Measurements from ENCODE around the gene USP34. TPM values are rescaled to one million over a fixed set of nuclear protein-coding genes. Genes with fewer than 3 reads are reported as not detected.
"Not testable (repeated sequence)": the region's sequence is repeated elsewhere in the genome, so short reads cannot be mapped to it uniquely, and the experiment has no call there.

Gene USP34
- total RNA-seq, 1 donor = 159 TPM

DNA sequence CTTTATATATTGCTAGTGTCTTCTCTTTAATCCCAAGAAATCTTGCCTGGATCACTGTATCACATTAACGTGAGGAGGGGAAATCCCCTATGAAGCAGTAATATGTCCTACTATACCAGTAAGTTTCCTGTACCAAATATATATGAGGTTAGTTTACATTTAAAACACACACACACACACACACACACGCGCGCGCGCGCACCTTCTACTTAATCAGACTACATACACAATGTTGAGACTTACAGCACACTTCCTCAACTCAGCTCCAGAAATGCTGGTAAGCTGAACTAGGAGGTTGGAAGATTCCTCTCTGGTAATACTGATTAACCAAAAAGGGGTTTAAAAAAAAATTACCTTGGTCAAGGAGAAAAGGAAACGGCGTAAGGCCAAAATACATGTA is 49.3 kb downstream of the USP34 start:
- peaks cover 50% of the 10 kb centered on the region for H3K4me1 ChIP-seq (ENCODE audit: insufficient read depth, low read length)
- H3K4me3 ChIP-seq (ENCODE audit: low read length) = no peak overlapping the region
- no peaks in the 10 kb centered on the region for H3K9me3 ChIP-seq (ENCODE audit: low read depth, low read length)
- no peaks in the 10 kb centered on the region for H3K27me3 ChIP-seq (ENCODE audit: insufficient read depth, low read length)

DNA sequence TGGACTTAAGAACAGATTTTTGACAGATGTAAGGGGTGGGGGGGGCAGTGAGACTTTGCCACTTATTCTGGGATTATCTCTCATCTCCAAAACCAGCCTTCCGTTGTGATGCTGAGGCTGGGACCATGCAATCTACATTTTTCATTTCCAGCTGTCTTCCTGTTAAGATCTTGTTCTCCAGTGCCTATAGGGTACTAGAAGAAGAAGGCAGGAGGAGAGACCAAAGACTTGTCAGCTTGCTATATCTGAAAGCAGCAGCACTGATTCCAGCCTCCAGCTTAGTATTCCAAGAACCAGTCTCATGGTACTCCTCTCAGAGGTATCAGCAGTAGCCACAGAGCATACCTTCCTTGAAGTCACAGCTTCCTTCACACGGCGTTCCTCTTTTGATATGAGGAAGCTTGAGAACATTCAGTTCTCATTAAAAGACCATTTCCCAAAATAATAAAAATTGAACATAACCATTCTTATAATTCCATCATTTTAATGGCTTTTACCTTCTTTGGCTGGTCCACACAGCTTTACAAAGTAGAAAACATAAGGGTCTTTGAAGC is 49.8 kb downstream of the USP34 start:
- H3K4me1 ChIP-seq (ENCODE audit: insufficient read depth, low read length) = peaks cover 44% of the 10 kb centered on the region
- no peaks in the 10 kb centered on the region for H3K27me3 ChIP-seq (ENCODE audit: insufficient read depth, low read length)
- no peaks in the 10 kb centered on the region for H3K9me3 ChIP-seq (ENCODE audit: low read depth, low read length)
- H3K4me3 ChIP-seq (ENCODE audit: low read length) = no peak overlapping the region

DNA sequence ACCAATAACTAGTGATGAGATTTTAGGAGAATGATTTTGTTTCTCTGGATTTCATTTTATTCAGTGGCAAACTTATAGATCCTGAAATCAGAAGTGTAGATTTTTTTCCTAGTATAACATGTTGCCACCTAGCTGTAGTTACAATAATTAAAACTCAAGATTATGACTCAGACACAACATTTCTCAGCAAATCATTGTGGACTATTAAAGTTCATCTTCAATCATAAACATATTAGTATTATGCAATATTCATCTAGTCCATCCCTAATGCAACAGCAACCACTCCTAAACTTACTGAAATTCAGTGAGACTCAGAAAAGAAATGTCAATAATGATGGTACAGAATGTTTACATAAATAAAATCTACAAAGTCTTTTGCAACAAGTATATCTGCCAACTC is 51.3 kb downstream of the USP34 start:
- Histone ChIP-seq H3K4me1 (ENCODE audit: insufficient read depth, low read length) (peaks cover 29% of the 10 kb centered on the region), H3K27me3 (ENCODE audit: insufficient read depth, low read length) (no peaks in the 10 kb centered on the region), H3K4me3 (ENCODE audit: low read length) (no peak overlapping the region), H3K9me3 (ENCODE audit: low read depth, low read length) (no peaks in the 10 kb centered on the region)

DNA sequence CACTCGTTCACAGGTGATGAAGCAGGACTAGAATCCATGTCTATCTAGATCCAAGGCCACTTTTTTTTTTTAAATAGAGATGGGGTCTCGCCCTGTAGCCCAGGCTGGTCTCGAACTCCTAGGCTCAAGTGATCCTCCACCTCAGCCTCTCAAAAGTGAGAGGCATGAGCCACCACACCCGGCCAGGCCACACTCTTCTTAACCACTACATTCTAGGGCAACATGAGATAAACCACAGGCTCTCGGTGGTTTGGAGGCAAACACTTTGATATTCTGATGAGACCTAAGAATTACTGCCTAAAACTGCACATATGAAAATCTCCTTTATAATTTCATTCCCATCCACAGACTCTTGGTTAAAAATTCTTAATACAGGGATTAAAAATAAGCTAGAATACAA is 51.8 kb downstream of the USP34 start:
- peaks cover 26% of the 10 kb centered on the region for H3K4me1 ChIP-seq (ENCODE audit: insufficient read depth, low read length)
- no peaks in the 10 kb centered on the region for H3K9me3 ChIP-seq (ENCODE audit: low read depth, low read length)
- no peak overlapping the region for H3K4me3 ChIP-seq (ENCODE audit: low read length)
- no peaks in the 10 kb centered on the region for H3K27me3 ChIP-seq (ENCODE audit: insufficient read depth, low read length)

DNA sequence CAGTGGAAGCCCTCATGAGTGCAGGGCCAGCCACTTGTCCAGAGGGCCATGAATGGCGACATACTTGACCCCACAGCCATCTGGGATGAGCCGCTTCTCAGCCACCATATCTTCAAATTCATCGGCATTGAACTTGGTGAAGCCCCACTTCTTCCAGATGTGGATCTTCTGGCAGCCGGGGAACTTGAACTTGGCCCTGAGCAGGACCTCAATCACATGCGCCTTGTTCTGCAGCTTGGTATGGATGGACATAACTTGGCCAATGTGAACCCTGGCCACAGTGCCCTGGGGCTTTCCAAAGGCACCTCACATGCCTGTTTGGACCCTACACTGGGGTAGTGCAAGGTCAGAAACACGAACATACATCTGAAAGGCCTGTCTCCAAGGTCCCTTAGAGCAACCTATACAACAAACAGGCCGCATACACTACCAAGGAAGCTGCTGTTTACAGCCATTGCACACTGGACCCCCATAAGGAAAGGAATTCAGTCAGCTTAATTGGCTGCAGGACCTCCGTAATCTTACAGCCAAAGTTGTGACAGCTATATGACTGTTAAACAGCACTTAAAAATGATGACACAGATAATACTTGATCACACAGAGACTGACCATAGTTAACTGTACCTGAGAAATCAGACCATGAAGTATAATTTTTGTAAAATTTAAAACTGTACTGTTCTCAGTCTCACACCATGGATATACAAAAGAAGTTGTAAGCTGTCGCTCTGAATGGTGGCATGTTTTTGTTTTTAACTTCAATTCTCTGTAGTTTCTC is 53.8 kb downstream of the USP34 start:
- no peaks in the 10 kb centered on the region for H3K27me3 ChIP-seq (ENCODE audit: insufficient read depth, low read length)
- no peak overlapping the region for H3K4me3 ChIP-seq (ENCODE audit: low read length)
- H3K9me3 ChIP-seq (ENCODE audit: low read depth, low read length) = no peaks in the 10 kb centered on the region
- peaks cover 21% of the 10 kb centered on the region for H3K4me1 ChIP-seq (ENCODE audit: insufficient read depth, low read length)

DNA sequence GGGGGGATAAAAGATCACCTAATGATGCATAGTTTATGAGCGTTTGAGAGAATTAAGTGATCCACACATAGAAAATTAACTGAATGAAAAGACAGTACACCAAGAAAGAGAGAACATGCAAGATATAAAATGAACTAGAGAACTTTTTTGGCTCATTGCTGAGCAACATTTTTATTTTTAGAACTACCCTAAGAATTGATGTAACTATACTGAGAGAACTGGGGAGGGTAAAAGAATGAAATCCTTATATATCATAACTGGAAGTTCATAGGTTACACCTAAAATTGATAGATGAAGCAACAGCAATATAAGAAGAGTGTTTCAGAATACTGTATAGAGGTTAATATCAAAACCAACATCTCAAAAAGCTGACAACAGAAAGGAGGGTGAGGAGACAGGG is 55.6 kb downstream of the USP34 start:
- Histone ChIP-seq H3K9me3 (ENCODE audit: low read depth, low read length) (no peaks in the 10 kb centered on the region), H3K27me3 (ENCODE audit: insufficient read depth, low read length) (no peaks in the 10 kb centered on the region), H3K4me3 (ENCODE audit: low read length) (no peak overlapping the region), H3K4me1 (ENCODE audit: insufficient read depth, low read length) (peaks cover 7% of the 10 kb centered on the region)

DNA sequence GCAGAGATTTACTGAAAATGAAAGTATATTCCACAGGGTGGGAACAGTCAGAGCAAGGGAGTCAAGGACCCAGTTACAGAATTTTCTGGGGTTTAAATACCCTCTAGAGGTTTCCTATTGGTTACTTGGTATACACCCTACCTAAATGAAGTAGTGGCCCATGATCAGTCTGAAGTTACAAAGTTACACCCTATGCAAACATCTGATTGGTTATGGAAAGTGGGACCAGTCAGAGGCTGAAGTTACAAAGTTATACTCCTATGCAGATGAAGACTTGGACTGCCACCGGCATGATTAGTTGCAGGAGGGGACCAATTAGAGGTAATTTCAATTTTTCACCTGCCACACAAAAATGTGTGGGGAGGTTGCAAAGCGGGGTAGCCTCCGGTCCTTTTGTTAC is 56.2 kb downstream of the USP34 start:
- peaks cover 7% of the 10 kb centered on the region for H3K4me1 ChIP-seq (ENCODE audit: insufficient read depth, low read length)
- H3K4me3 ChIP-seq (ENCODE audit: low read length) = no peak overlapping the region
- H3K9me3 ChIP-seq (ENCODE audit: low read depth, low read length) = no peaks in the 10 kb centered on the region
- no peaks in the 10 kb centered on the region for H3K27me3 ChIP-seq (ENCODE audit: insufficient read depth, low read length)

DNA sequence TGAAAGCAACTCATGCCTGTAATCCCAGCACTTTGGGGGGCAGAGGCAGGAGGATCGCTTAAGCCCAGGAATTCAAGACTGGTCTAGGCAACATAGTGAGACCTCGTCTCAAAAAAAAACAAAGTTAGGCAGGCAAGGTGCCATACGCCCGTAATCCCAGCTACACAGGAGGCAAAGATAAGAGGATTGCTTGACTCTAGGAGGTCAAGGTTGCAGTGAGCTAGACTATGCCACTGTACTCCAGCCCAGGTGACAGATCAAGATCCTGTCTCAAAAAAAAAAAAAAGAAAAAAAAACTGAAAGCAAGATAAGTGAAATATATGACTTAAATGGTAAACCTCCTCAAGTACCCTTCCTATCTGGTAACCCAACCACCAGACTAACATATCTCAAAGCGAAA is 59.8 kb downstream of the USP34 start:
- Histone ChIP-seq H3K27me3 (ENCODE audit: insufficient read depth, low read length) (no peaks in the 10 kb centered on the region), H3K4me1 (ENCODE audit: insufficient read depth, low read length) (peaks cover 3% of the 10 kb centered on the region), H3K9me3 (ENCODE audit: low read depth, low read length) (no peaks in the 10 kb centered on the region), H3K4me3 (ENCODE audit: low read length) (no peak overlapping the region)

DNA sequence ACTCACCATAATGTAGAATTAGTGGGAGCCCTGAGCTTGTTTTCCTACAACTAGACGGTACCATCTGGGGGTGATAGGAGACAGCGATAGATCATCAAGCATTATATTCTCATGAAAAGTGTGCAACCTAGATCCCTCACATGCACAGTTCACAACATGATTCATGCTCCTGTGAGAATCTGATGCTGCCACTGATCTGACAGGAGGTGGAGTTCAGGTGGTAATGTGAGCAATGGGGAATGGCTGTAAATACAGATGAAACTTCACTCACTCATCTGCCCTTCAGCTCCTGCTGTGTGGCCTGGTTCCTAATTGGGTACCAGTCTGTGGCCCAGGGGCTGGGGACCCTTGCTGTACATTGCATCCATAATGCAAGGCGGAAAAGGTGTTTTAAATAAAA is 60.7 kb downstream of the USP34 start:
- no peaks in the 10 kb centered on the region for H3K27me3 ChIP-seq (ENCODE audit: insufficient read depth, low read length)
- peaks cover 3% of the 10 kb centered on the region for H3K4me1 ChIP-seq (ENCODE audit: insufficient read depth, low read length)
- no peaks in the 10 kb centered on the region for H3K9me3 ChIP-seq (ENCODE audit: low read depth, low read length)
- H3K4me3 ChIP-seq (ENCODE audit: low read length) = no peak overlapping the region

DNA sequence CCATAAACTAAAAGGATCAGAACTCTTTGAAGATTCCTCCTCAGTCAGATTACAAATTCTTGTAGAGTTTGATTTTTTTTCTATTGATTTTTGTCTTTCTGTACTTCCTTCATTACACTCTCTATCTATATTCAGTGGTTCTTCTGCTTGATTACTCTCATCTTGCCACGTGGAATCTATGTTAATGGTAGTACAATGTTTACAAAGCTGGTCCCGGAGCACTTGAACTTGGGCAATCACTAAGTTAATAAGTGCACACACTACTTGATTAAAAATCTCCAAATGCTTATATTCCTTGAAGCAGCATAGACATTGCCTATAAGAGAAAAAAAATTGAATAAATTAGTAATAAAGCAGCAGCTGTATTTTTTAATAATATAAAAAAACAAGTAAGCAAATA is 65.1 kb downstream of the USP34 start:
- Histone ChIP-seq H3K27me3 (ENCODE audit: insufficient read depth, low read length) (no peaks in the 10 kb centered on the region), H3K9me3 (ENCODE audit: low read depth, low read length) (no peaks in the 10 kb centered on the region), H3K4me3 (ENCODE audit: low read length) (no peak overlapping the region), H3K4me1 (ENCODE audit: insufficient read depth, low read length) (no peaks in the 10 kb centered on the region)

DNA sequence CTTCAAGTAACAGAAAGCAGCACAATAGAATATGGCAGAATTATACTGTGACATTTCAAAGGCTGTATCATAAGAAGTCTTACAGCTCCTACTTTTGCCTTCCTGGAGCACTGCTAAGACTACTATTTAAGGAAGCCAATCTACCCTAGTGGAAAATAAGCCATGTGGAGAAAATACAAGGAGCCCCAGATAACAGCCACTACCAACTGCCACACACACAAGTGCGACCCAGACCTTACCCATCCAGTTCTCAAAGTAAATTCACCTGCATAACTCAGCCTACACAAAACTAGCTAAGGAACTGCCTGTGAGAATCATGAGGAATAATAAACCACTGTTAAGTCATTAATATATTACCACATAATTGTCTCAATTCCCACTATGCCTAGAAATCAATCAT is 66.4 kb downstream of the USP34 start:
- no peaks in the 10 kb centered on the region for H3K9me3 ChIP-seq (ENCODE audit: low read depth, low read length)
- H3K27me3 ChIP-seq (ENCODE audit: insufficient read depth, low read length) = no peaks in the 10 kb centered on the region
- no peaks in the 10 kb centered on the region for H3K4me1 ChIP-seq (ENCODE audit: insufficient read depth, low read length)
- no peak overlapping the region for H3K4me3 ChIP-seq (ENCODE audit: low read length)

DNA sequence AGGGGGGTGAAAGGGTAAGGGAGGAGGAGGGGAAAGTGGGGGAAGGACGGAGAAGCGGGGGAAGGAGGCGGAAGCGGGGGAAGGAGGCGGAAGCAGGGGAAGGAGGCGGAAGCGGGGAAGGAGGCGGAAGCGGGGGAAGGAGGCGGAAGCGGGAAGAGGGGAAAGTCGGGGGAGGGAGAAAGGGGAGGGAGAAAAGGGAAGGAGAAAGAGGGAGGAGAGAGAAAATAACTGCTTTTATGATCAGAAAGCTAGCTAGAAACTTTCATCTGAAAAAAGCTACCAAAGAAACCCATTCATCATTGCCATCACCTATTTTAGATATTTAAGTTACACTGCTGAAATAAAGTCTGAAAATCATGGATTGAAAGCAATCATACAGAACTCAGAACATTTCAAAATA is 72.5 kb downstream of the USP34 start:
- no peaks in the 10 kb centered on the region for H3K4me1 ChIP-seq (ENCODE audit: insufficient read depth, low read length)
- no peaks in the 10 kb centered on the region for H3K27me3 ChIP-seq (ENCODE audit: insufficient read depth, low read length)
- no peak overlapping the region for H3K4me3 ChIP-seq (ENCODE audit: low read length)
- H3K9me3 ChIP-seq (ENCODE audit: low read depth, low read length) = no peaks in the 10 kb centered on the region

DNA sequence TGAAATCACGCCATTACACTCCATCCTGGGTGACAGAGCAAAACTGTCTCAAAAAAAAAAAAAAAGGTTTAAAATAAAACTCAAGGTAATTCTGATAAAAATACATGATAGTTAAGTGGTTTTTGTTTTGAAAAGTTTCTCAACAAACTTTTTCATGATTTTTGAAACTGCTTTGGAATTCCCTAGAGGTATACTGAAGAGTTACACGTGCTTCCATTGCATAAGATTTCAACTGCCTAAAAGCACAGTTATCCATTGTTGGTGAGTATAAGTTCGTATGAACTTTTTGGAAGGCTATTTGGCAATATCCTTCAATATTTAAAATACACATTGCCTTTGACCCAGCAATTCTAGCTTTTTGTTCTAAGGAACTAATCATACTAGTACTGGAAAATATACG is 74.9 kb downstream of the USP34 start:
- Histone ChIP-seq H3K4me1 (ENCODE audit: insufficient read depth, low read length) (no peaks in the 10 kb centered on the region), H3K9me3 (ENCODE audit: low read depth, low read length) (no peaks in the 10 kb centered on the region), H3K27me3 (ENCODE audit: insufficient read depth, low read length) (no peaks in the 10 kb centered on the region), H3K4me3 (ENCODE audit: low read length) (no peak overlapping the region)

DNA sequence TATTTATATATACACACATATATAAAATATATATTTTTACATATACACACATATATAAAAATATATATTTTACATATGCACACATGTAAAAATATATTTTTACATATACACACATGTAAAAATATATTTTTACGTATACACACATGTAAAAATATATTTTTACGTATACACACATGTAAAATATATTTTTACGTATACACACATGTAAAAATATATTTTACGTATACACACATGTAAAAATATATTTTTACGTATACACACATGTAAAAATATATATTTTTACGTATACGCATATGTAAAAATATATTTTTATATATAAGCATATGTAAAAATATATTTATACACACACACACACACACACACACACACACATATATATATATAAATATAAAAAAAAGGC is 83.3 kb downstream of the USP34 start:
- H3K27me3 ChIP-seq (ENCODE audit: insufficient read depth, low read length); H3K4me1 ChIP-seq (ENCODE audit: insufficient read depth, low read length); H3K9me3 ChIP-seq (ENCODE audit: low read depth, low read length); H3K4me3 ChIP-seq (ENCODE audit: low read length): not testable (repeated sequence)

DNA sequence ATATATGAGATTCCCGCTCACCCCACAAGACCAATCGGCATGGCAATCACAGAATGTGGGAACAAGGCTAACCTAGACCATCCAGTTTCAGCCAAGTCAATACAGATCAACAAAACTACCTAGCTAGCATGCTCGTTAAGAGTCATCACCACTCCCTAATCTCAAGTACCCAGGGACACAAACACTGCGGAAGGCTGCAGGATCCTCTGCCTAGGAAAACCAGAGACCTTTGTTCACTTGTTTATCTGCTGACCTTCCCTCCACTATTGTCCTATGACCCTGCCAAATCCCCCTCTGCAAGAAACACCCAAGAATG is 90.0 kb downstream of the USP34 start:
- not testable (repeated sequence) for H3K9me3 ChIP-seq (ENCODE audit: low read depth, low read length); H3K27me3 ChIP-seq (ENCODE audit: insufficient read depth, low read length); H3K4me3 ChIP-seq (ENCODE audit: low read length); H3K4me1 ChIP-seq (ENCODE audit: insufficient read depth, low read length)

DNA sequence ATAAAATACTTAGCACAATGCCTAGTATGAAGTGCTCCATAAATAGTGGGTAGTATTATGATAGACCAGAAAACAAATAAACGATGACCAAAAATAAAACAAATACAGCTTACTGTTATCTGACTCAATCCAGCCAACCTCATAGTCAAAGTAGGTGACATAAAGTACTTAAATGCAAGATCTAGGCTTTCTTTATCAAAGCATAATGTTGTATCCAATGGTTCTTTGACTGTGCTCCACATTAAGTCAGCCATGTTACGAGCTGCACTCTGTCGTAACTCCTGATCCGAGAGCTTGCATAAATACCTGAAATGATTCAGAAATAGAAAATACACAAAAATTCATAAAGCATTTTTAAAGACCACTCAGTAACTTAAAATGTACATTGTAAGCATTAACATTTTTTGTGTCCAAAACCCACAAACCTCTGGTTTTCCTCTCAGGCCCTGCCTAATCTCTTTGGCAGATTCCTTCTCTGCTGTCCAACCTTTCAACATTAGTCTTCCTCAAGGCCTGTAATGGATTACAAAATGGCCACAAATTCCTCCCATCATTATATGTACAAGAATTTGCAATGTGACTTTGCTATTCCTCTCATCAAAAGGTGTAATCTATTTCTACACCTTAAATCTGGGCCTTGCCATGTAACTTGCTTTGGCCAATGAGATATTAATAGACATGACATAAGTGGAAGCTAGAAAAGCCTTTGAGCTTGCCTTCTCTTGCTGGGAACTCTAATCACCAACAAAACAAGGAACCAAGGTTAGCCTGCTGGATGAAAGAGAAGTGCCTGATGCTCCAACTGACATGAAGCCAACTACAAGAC is 90.6 kb downstream of the USP34 start:
- Histone ChIP-seq H3K4me3 (ENCODE audit: low read length) (no peak overlapping the region), H3K9me3 (ENCODE audit: low read depth, low read length) (no peaks in the 10 kb centered on the region), H3K27me3 (ENCODE audit: insufficient read depth, low read length) (no peaks in the 10 kb centered on the region), H3K4me1 (ENCODE audit: insufficient read depth, low read length) (no peaks in the 10 kb centered on the region)

Measured in mononuclear cell (primary cell).